Measurements from ENCODE around the gene ATP5MG. TPM values are rescaled to one million over a fixed set of nuclear protein-coding genes. Genes with fewer than 3 reads are reported as not detected.

ATP5MG gene
- polyA plus RNA-seq, 3 donors, result 257 to 688 (median 648) TPM

- intact Hi-C loops (cut with micrococcal nuclease), result no loop called here
- Mint-ChIP-seq H3K9me3 (no peaks in the 10 kb centered on the region), H3K4me3 (no peak overlapping the region), H3K27me3 (ENCODE audit: low read depth in 3 of 3) (no peaks in the 10 kb centered on the region), H3K27ac (no peak overlapping the region), H3K36me3 (peaks cover 9 to 23% of the 10 kb centered on the region in 2 donors), H3K4me1 (peaks cover 51% of the 10 kb centered on the region)
- peaks cover 100% of the 10 kb centered on the region for H4K20me1 ChIP-seq (ENCODE audit: insufficient read depth, low read length)
- H3K4me1 ChIP-seq (ENCODE audit: control insufficient read depth in 1 of 2, insufficient read depth in 2 of 2, low read length in 2 of 2), result peaks cover 14 to 30% of the 10 kb centered on the region in 2 donors
- 94% methylated on average over 3 of the region's 4 CpGs for WGBS (ENCODE audit: insufficient coverage)
- no peak overlapping the region for H3K9ac ChIP-seq (ENCODE audit: insufficient read depth, low read length, poor library complexity, severe bottlenecking)
- no peaks in the 10 kb centered on the region for H3K27me3 ChIP-seq (ENCODE audit: control insufficient read depth in 2 of 2, insufficient read depth in 2 of 2, low read length in 2 of 2)
- no peak overlapping the region for H3K4me2 ChIP-seq (replicated peaks; ENCODE audit: extremely low read depth, low read length, poor library complexity, severe bottlenecking)
- no peak overlapping the region for H3K4me3 ChIP-seq (replicated peaks in 1 of 3; ENCODE audit: low read depth in 2 of 3, low read length in 3 of 3)
- peaks cover 100% of the 10 kb centered on the region for H3K79me2 ChIP-seq (ENCODE audit: insufficient read depth, low read length)
- no peak for DNase-seq
- TF ChIP-seq CTCF (IDR thresholded peaks at IDR 0.05), result no peak
- no peak overlapping the region for H2AFZ ChIP-seq (ENCODE audit: insufficient read depth, low read depth, low read length, poor library complexity, severe bottlenecking)
- peaks cover 2 to 15% of the 10 kb centered on the region in 2 donors for H3K36me3 ChIP-seq (replicated peaks in 1 of 2; ENCODE audit: control insufficient read depth in 1 of 2, insufficient read depth in 2 of 2, low read length in 2 of 2)
- H3K9me3 ChIP-seq (replicated peaks in 1 of 2; ENCODE audit: control insufficient read depth in 1 of 2, insufficient read depth in 1 of 2, low read length in 2 of 2), result no peaks in the 10 kb centered on the region
- H3K27ac ChIP-seq (ENCODE audit: low read depth in 1 of 2, low read length in 2 of 2), result no peak overlapping the region
Measured at GRCh38 chr11:118442908-118443589, 41.6 kb downstream of the ATP5MG start.

DNA sequence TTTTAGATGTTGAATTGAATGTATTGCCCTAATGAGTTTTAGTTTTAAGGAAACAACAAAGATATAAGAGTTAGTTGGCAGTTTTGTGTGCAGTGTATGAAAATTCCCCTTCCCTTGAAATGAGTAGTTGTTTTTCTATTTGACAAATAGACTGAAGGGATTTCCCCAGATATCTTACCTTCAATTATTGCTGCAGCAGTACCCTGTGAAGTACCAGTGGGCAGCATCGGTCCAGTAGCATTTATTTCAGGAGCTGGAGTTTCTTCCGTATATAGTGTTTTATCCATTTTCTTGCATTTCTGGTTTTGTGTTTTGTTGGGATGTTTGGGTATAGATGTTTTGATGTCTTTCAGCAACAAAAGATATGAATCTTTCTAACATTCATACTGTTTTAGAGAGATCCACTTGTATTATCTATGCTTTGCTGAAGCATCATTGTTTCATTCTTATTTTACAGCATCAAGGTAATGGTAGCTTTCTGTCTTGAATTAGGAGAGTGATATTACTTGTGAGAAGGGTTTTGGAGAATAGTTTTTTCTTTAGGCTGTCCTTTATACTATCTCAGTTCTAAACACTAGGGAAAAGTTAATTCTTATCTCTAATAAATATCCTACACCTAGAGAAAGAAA is 42.3 kb downstream of the ATP5MG start:
- H3K27ac Mint-ChIP-seq, result no peak overlapping the region
- Histone ChIP-seq H3K9ac (ENCODE audit: insufficient read depth, low read length, poor library complexity, severe bottlenecking) (no peak overlapping the region), H3K36me3 (replicated peaks in 1 of 2; ENCODE audit: control insufficient read depth in 1 of 2, insufficient read depth in 2 of 2, low read length in 2 of 2) (peaks cover 2 to 15% of the 10 kb centered on the region in 2 donors), H3K79me2 (ENCODE audit: insufficient read depth, low read length) (peaks cover 100% of the 10 kb centered on the region), H3K4me1 (ENCODE audit: control insufficient read depth in 1 of 2, insufficient read depth in 2 of 2, low read length in 2 of 2) (peaks cover 9 to 27% of the 10 kb centered on the region in 2 donors), H3K4me2 (replicated peaks; ENCODE audit: extremely low read depth, low read length, poor library complexity, severe bottlenecking) (no peak overlapping the region), H3K4me3 (replicated peaks in 1 of 3; ENCODE audit: low read depth in 2 of 3, low read length in 3 of 3) (no peak overlapping the region), H3K9me3 (replicated peaks in 1 of 2; ENCODE audit: control insufficient read depth in 1 of 2, insufficient read depth in 1 of 2, low read length in 2 of 2) (no peaks in the 10 kb centered on the region), H3K27ac (ENCODE audit: low read depth in 1 of 2, low read length in 2 of 2) (peak overlapping the region in 1 of 2 donors; percentile 2), H2AFZ (ENCODE audit: insufficient read depth, low read depth, low read length, poor library complexity, severe bottlenecking) (no peak overlapping the region), H3K27me3 (ENCODE audit: control insufficient read depth in 2 of 2, insufficient read depth in 2 of 2, low read length in 2 of 2) (no peaks in the 10 kb centered on the region), H4K20me1 (ENCODE audit: insufficient read depth, low read length) (peaks cover 100% of the 10 kb centered on the region)
- intact Hi-C loops (cut with micrococcal nuclease), result no loop called here
- H3K4me3 Mint-ChIP-seq, result no peak overlapping the region
- WGBS (ENCODE audit: insufficient coverage), result no CpG with 5 or more reads among the region's 2 CpGs
- no peaks in the 10 kb centered on the region for H3K27me3 Mint-ChIP-seq (ENCODE audit: low read depth in 3 of 3)
- no peak for TF ChIP-seq CTCF (IDR thresholded peaks at IDR 0.05)
- H3K36me3 Mint-ChIP-seq, result peaks cover 9 to 23% of the 10 kb centered on the region in 2 donors
- H3K4me1 Mint-ChIP-seq, result peaks cover 48% of the 10 kb centered on the region
- DNase-seq, result no peak
- H3K9me3 Mint-ChIP-seq, result no peaks in the 10 kb centered on the region
